Amygdala (tissue), 56 donors: Measurements from ENCODE around the gene ESR1.
A peak's percentile ranks its signal among the peaks of the same experiment; 100 is the strongest.

Experiments
- DNase-seq, 56 donors: peaks; one replicate each; lab custom pipeline; 2025; lab: John Stamatoyannopoulos, UW

ESR1 gene

GRCh38 chr6:152086223-152086873 is 278.9 kb downstream of the ESR1 start:
- no peak for DNase-seq

- no peak for DNase-seq
These were observed 279.6 kb downstream of the ESR1 start for GRCh38 chr6:152087096-152087495.

GRCh38 chr6:152087701-152088100 is 280.2 kb downstream of the ESR1 start:
- DNase-seq, result no peak

GRCh38 chr6:152089992-152090391 is 282.5 kb downstream of the ESR1 start:
- no peak for DNase-seq

GRCh38 chr6:152091201-152091600 is 283.7 kb downstream of the ESR1 start:
- no peak for DNase-seq

- no peak for DNase-seq
These were observed 284.4 kb downstream of the ESR1 start for GRCh38 chr6:152091851-152092341.

- DNase-seq, result no peak
These were observed 286.2 kb downstream of the ESR1 start for GRCh38 chr6:152093711-152094110.

- DNase-seq, result no peak
These were observed 286.8 kb downstream of the ESR1 start for GRCh38 chr6:152094276-152094675.

- DNase-seq, result peak in 3 of 56 donors; percentile 6 to 20 (median 8)
These were observed 287.6 kb downstream of the ESR1 start for GRCh38 chr6:152094992-152095592.

- DNase-seq, result no peak
These were observed 289.5 kb downstream of the ESR1 start for GRCh38 chr6:152096863-152097496.

GRCh38 chr6:152098683-152099082 is 291.2 kb downstream of the ESR1 start:
- DNase-seq, result no peak

GRCh38 chr6:152099446-152100182 is 292.1 kb downstream of the ESR1 start:
- DNase-seq, result no peak

- DNase-seq, result no peak
These were observed 292.7 kb downstream of the ESR1 start for GRCh38 chr6:152100183-152100618.

GRCh38 chr6:152107973-152108372 is 300.5 kb downstream of the ESR1 start:
- DNase-seq, result no peak

- peak in 5 of 56 donors; percentile 12 to 23 (median 14) for DNase-seq
These were observed 303.7 kb downstream of the ESR1 start for GRCh38 chr6:152110886-152111820.

GRCh38 chr6:152112491-152113261 is 305.2 kb downstream of the ESR1 start:
- DNase-seq, result peak in 27 of 56 donors; percentile 5 to 69 (median 21)

GRCh38 chr6:152117156-152118133 is 310.0 kb downstream of the ESR1 start:
- DNase-seq, result peak in 1 of 56 donors; percentile 21

- no peak for DNase-seq
These were observed 310.7 kb downstream of the ESR1 start for GRCh38 chr6:152118224-152118623.
